Measurements from ENCODE around the gene DUOXA1. TPM values are rescaled to one million over a fixed set of nuclear protein-coding genes. Genes with fewer than 3 reads are reported as not detected.

The DUOXA1 gene
- total RNA-seq, 1 experiment from 2014 or later: 0.09 TPM

DNA sequence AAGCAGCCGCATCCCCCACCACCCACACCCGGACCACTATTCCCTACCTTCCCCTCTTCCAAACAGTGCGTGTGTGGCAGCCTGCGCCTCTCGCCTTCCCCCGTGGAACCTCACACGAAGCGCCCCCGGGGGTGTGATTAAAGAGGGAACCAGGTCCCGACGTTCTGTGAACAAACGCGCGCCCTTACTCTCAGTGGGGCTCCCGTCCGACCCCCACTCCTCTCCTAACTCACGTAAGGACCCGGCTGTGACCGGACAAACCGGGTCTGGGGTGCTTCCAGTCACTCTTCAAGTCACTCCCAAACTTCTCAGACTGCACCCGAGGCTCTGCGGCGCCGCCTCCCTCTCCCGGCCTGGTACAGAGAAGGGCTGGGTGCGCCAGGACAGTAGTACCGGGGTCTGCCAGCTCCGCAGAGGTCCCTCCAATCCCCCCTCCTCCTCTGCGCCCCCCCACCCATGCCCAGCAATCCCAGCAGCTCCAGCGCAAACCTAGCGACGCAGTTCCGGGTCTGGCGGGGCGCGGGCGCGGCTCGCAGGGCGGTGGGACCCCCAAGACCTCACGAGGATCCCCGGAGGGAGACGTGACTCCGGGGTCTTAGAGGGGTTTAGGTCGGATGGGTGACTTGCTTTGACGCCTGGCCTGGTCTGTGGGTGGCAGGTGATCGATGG lies 574 bp downstream of the DUOXA1 start:
- peaks cover 5% of the 10 kb centered on the region for H3K4me1 Mint-ChIP-seq
- H3K4me3 Mint-ChIP-seq: peak overlapping the region; percentile 71
- DNase-seq (ENCODE audit: low spot score): no peak
- no peaks in the 10 kb centered on the region for H3K9me3 Mint-ChIP-seq
- CTCF ChIA-PET: interaction anchor here (0.5 to 11.0 kb wide), 6 partner anchors 14 to 251 kb away, joined by 3 to 231 read pairs (median 4); partner anchors contain the start of genes DUOX2 and DUOXA2
- no peaks in the 10 kb centered on the region for H3K36me3 Mint-ChIP-seq
- H3K27ac Mint-ChIP-seq: no peak overlapping the region
- H3K27me3 Mint-ChIP-seq (ENCODE audit: low read depth): peaks cover 99% of the 10 kb centered on the region
- POLR2A ChIA-PET: interaction anchor here (1.5 kb wide), 1 partner anchor 82 kb away, joined by 4 read pairs; no protein-coding TSS in a partner anchor
- TF ChIP-seq TP53 (CRISPR knock-in tag; IDR thresholded peaks at IDR 0.05) (peak; percentile 43; the same call in 1 of the 2 replicates), ZNF396 (CRISPR knock-in tag; IDR thresholded peaks at IDR 0.05; ENCODE audit: borderline replicate concordance) (no peak)
- TF ChIP-seq, protein P1, sequence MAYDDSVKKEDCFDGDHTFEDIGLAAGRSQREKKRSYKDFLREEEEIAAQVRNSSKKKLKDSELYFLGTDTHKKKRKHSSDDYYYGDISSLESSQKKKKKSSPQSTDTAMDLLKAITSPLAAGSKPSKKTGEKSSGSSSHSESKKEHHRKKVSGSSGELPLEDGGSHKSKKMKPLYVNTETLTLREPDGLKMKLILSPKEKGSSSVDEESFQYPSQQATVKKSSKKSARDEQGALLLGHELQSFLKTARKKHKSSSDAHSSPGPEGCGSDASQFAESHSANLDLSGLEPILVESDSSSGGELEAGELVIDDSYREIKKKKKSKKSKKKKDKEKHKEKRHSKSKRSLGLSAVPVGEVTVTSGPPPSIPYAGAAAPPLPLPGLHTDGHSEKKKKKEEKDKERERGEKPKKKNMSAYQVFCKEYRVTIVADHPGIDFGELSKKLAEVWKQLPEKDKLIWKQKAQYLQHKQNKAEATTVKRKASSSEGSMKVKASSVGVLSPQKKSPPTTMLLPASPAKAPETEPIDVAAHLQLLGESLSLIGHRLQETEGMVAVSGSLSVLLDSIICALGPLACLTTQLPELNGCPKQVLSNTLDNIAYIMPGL (CRISPR knock-in tag; IDR thresholded peaks at IDR 0.05): 0 out of 2 replicates have a peak, but pooled peaks have one; percentile 20
- peak; percentile 46 for ATAC-seq

DNA sequence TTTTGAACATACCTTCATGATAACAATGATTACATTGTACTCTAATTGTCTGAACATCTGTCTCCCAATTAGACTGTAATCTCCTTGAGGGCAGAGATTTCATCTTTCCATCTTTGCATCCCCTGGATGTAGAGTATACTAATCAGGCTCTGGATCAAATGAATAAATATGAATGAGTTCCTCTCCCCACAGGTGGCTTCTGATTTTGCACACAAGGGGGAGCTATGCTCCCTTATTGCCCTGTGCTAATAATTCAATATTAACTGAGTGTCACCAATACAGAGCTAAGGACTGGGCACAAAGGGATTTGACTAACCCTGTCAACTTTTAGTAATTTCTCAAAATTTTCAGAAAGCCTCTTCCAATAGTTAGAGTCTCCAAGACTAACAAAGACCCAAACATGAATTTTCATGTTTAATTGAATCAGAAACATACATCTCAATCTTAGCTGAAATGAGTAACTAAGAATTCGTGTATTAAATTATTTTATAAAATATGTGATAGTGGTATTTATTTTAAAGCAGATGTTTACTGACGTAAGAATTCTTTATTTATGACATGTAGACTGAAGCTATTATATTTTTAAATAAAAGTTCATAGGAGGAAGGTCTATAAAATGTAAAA lies 3.0 kb downstream of the DUOXA1 start:
- ChIA-PET POLR2A (interaction anchor here (0.6 kb wide), 1 partner anchor 240 kb away, joined by 3 read pairs; no protein-coding TSS in a partner anchor), CTCF (interaction anchor here (0.6 to 11.0 kb wide), 24 partner anchors 9 to 276 kb away, joined by 3 to 231 read pairs (median 5); partner anchors contain the start of genes DUOX2 and DUOXA2)
- TF ChIP-seq ZNF263 (CRISPR knock-in tag; IDR thresholded peaks at IDR 0.05; ENCODE audit: low read depth) (no peak), FOXJ3 (CRISPR knock-in tag; IDR thresholded peaks at IDR 0.05; ENCODE audit: borderline replicate concordance) (no peak), ESRRA (CRISPR knock-in tag; IDR thresholded peaks at IDR 0.05; ENCODE audit: borderline replicate concordance) (no peak), TCF7 (CRISPR knock-in tag; IDR thresholded peaks at IDR 0.05; ENCODE audit: low read depth) (no peak), JUN (CRISPR knock-in tag; IDR thresholded peaks at IDR 0.05) (no peak), NFE2L1 (CRISPR knock-in tag; IDR thresholded peaks at IDR 0.05) (no peak), ZNF219 (CRISPR knock-in tag; IDR thresholded peaks at IDR 0.05; ENCODE audit: borderline replicate concordance) (no peak)
- TF ChIP-seq, protein P2, sequence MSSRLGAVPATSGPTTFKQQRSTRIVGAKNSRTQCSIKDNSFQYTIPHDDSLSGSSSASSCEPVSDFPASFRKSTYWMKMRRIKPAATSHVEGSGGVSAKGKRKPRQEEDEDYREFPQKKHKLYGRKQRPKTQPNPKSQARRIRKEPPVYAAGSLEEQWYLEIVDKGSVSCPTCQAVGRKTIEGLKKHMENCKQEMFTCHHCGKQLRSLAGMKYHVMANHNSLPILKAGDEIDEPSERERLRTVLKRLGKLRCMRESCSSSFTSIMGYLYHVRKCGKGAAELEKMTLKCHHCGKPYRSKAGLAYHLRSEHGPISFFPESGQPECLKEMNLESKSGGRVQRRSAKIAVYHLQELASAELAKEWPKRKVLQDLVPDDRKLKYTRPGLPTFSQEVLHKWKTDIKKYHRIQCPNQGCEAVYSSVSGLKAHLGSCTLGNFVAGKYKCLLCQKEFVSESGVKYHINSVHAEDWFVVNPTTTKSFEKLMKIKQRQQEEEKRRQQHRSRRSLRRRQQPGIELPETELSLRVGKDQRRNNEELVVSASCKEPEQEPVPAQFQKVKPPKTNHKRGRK (CRISPR knock-in tag; IDR thresholded peaks at IDR 0.05; ENCODE audit: borderline replicate concordance): no peak
- TF ChIP-seq, protein P3, sequence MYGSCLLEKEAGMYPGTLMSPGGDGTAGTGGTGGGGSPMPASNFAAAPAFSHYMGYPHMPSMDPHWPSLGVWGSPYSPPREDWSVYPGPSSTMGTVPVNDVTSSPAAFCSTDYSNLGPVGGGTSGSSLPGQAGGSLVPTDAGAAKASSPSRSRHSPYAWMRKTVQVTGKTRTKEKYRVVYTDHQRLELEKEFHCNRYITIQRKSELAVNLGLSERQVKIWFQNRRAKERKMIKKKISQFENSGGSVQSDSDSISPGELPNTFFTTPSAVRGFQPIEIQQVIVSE (CRISPR knock-in tag; IDR thresholded peaks at IDR 0.05; ENCODE audit: borderline replicate concordance): no peak
- TF ChIP-seq, protein P4, sequence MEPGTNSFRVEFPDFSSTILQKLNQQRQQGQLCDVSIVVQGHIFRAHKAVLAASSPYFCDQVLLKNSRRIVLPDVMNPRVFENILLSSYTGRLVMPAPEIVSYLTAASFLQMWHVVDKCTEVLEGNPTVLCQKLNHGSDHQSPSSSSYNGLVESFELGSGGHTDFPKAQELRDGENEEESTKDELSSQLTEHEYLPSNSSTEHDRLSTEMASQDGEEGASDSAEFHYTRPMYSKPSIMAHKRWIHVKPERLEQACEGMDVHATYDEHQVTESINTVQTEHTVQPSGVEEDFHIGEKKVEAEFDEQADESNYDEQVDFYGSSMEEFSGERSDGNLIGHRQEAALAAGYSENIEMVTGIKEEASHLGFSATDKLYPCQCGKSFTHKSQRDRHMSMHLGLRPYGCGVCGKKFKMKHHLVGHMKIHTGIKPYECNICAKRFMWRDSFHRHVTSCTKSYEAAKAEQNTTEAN (CRISPR knock-in tag; IDR thresholded peaks at IDR 0.05): no peak
- TF ChIP-seq, protein P5, sequence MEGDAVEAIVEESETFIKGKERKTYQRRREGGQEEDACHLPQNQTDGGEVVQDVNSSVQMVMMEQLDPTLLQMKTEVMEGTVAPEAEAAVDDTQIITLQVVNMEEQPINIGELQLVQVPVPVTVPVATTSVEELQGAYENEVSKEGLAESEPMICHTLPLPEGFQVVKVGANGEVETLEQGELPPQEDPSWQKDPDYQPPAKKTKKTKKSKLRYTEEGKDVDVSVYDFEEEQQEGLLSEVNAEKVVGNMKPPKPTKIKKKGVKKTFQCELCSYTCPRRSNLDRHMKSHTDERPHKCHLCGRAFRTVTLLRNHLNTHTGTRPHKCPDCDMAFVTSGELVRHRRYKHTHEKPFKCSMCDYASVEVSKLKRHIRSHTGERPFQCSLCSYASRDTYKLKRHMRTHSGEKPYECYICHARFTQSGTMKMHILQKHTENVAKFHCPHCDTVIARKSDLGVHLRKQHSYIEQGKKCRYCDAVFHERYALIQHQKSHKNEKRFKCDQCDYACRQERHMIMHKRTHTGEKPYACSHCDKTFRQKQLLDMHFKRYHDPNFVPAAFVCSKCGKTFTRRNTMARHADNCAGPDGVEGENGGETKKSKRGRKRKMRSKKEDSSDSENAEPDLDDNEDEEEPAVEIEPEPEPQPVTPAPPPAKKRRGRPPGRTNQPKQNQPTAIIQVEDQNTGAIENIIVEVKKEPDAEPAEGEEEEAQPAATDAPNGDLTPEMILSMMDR (IDR thresholded peaks at IDR 0.05): no peak
- Mint-ChIP-seq H3K27ac (no peak overlapping the region), H3K36me3 (no peaks in the 10 kb centered on the region), H3K4me3 (no peak overlapping the region), H3K4me1 (peaks cover 5% of the 10 kb centered on the region), H3K27me3 (ENCODE audit: low read depth) (peaks cover 99% of the 10 kb centered on the region), H3K9me3 (no peaks in the 10 kb centered on the region)
- DNase-seq (ENCODE audit: low spot score): no peak
- ATAC-seq: no peak
